ELF-1 (cell line): ENCODE results near the gene NBAS.
"Not testable (repeated sequence)": the region's sequence is repeated elsewhere in the genome, so short reads cannot be mapped to it uniquely, and the experiment has no call there.

Experiments
- DNase-seq: peaks from one replicate; pipeline ENCODE4 v3.0.0-alpha.2; 2016; ENCODE audit warnings: low read depth, low spot score

Gene NBAS

DNA sequence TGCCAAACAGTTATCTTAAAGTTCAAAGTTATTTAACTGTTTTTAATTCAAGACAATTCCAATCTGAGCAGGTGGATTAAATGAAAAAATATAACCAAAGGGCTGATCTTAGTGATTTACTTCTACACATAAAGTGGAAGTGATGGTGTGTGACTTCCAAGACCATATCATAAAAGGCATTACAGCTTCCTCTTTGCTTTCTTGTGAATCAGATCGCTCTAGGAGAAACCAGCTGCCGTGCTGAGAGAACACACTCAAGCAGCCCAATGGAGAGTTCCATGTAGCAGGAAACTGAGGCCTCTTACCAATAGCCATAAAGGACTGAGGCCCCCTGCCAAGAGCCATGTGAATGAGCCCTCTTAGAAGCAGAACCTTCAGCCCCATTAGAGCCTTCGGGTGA, 197.4 kb downstream of the NBAS start:
- no peak for DNase-seq

DNA sequence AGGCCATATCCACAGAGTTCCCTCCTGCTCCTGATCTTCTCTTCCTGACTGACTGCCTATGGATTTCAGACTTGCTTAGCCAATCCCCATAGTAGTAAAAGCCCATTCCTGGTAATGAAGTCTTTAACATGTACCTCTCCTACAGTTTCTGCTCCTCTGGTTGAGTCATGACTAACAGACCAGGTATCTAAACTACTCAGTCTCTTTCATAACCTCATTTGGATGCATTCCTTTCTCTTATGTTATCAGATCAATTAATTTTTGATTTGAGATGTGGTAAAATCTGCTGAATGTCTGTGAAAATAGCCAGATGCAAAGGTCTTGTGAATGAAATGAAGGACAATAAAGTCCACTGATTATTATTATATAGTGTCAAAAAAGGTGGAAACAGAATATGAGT, 198.0 kb downstream of the NBAS start:
- DNase-seq = no peak

DNA sequence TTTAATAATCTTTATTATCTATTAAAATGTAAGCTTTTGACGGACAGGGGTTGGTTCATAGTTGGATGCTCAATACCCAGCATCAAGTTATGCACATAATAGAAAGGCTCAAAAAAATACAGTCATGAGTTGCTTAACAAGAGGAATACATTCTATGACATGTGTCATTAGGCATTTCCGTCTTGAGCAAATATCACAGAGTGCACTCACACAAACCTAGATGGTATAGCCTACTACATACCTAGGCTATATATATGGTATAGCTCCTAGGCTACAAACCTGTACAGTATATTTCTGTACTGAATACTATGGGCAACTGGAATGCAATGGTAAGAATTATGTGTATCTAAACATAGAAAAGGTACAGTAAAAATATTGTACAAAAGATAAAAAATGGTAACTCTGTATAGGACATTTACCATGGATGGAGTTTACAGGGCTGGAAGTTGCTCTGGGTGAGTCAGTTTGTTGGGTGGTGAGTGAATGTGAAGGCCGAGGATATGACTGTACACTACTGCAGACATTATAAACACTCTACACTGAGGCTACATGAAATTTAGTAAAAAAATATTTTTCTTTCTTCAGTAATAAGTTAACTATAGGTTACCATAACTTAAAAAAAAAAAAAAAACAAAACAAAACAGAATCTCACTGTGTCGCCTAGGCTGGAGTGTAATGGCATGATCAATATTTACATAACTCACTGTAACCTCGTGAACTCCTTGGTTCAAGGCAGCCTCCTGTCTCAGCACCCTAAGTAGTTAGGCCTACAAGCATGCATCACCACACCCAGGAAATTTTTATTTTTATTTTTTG, 201.2 kb downstream of the NBAS start:
- DNase-seq = no peak

DNA sequence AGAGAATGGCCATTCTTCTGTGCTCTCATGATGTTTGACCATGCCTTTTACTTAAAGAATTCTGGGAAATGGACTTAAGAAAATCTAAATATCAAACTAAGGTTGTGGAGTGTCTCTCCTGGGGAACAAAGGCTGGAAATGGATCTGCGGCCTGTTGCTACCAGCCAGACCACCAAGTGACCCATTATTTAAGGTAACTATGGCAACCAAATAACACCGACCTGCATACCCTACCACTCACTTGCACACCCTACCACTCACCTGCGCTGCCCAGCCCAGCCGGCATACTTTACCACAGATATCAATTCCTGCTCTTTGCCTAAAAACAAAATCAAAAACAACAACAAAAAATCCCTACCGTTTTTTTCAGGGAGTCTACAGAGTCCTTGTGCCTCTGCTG, 203.2 kb downstream of the NBAS start:
- DNase-seq = no peak

DNA sequence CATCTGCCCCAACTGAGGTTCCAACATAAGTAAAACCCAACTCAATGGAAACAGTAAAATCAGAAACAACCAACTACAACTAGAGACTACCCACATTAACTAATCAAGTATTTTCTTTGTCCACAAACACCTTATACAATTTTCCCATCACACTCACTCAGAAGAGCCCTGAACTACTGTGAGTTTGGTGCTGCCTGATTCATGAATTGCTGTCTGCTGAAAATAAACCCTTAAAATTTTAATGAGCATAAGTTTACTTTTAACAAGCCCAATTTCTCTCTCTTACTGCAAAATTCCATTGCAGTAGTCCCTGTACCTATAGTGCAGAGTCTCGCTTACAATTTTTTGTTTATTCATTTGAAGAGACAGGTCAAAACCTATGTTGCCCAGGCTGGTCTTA, 203.9 kb downstream of the NBAS start:
- no peak for DNase-seq

DNA sequence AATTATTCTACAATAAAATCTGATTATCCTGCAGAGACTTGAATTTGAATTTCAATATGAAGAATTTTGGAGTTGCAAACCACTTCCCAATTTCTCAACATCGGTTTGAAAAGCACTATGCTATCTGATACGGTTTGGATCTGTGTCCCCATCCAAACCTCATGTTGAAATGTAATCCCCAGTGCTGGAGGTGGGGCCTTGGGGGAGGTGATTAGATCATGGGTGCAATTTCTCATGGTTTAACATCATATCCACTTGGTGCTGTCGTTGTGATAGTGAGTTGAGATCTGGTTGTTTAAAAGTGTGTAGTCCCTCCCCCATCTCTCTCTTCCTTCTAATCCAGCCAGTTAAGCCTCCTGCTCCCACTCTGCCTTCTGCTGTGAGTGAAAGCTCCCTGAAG, 205.7 kb downstream of the NBAS start:
- DNase-seq = no peak

DNA sequence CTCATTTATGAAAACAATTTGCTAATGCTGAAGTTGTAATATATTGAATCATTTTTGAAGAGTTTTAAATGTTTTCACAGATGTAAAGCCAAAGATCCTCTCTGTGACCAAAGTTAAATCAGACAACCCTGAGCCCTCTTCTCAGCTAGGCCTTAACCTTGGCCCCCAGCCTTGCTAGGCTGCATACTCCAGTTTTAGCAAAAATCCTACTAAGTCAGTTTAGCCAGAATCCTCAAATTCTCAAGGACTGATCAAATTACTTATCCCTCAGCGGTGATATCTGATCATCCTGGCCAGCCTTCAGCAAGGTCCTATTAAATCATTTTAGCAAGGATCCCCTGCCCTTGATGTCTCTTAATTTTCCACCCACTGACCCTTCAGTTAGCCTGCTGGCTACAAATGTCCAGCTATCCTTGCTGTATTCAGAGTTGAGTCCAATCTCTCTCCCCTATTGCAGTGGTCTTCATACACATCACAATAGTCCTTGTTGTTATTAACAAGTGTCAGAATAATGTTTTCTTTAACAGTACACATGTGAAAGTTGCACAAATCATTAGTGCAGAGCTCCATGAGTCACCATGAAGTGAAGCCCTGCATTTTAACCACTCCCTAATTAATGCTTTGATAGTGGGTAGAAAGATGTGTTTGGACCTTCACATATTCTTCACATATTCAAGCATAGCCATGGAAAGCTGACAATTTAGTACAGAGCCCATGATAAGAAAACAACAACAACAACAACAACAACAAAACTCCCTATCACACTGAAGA, 206.4 kb downstream of the NBAS start:
- no peak for DNase-seq

DNA sequence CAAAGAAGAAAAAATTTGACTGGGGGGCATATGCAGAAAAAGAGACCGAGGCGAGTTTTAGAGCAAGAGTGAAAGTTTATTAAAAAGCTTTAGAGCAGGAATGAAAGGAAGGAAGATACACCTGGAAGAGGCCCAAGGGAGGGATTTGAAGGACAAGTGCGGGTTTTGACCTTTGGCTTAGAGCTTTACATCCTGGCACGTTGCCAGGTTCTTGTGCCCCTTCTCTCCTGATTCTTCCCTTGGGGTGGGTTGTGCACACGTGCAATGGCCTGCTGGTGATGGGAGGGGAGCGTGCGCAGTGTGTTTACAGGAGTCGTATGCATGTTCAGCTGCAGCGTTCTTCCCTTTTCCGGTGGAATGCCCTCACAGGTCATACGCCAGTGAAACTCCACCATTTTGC, 208.8 kb downstream of the NBAS start:
- DNase-seq = no peak

DNA sequence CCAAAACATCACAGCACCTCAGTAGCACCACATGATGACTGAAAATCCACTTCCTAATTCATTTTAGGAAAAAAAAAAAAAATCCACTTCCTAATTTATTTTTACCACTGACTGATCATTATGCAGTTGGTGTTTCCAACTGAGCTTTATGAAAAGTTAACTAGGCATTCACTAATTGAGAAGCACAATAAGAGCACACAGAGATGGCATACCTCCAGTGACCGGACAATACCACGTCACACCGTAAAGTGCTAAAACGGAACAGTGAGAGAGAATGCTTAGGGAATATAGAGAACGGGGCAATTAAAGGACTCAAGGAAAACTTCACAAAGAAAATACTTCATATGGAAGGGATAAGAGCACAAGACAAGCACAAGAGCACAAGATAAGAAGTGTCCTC, 212.5 kb downstream of the NBAS start:
- no peak for DNase-seq

DNA sequence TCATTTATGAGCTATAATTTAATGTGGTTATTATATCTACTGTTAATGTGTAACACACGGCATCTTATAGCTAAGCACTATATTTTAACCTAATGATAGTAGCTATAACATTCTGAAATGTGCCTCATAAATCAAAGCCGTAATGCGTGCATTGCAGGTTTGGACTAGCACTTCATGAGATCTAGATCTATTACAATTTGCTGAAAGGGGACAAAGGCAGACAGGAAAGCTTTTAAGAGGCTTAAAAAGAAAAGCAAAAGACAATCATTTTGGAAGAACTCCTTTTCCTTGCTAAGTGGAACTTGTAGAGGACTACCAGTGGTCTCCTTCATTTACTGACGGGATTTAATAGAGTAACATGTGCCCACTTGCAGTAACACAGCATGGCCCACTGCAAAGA, 213.1 kb downstream of the NBAS start:
- DNase-seq = no peak

DNA sequence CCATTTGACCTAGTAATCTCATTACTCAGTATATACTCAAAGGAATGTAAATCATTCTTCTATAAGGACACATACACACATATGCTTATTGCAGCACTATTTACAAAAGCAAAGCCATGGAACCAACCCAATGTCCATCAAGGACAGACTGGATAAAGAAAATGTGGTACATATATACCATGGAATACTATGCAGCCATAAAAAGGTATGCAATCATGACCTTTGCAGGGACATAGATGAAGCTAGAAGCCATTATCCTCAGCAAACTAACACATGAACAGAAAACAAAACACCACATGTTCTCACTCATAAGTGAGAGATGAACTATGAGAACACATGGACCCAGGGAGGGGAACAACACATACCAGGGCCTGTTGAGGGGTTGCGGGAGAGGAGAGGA, 214.5 kb downstream of the NBAS start:
- no peak for DNase-seq

DNA sequence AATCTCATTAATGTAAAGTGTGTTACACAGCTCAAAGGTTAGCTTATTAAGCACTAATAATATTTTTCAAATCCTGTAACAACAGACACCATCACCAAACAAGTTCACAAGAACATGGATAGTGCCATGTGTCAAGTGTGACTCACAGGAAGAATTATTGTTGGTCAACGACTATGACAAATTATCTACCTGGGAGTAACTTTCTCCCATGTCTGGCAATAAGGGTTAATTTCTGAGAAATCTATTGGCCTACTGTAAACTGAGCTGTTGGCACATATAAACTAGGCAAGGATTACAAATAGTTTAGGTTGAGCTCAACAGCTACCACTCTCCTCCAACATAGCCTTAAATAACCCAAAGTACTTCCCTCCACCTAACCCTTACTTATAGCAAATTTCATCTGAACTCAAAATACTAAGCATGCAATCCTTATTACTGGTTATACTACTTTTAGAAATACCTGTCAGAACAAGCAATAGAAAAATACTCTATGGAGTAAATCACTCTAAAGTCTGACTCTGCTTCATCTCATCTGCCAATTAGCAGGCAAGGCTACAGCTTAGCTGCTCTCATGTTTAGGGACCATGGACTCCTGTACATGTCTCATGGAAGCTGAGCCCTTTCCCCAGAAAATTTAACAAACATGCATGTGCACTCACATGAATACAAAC, 223.0 kb downstream of the NBAS start:
- no peak for DNase-seq

DNA sequence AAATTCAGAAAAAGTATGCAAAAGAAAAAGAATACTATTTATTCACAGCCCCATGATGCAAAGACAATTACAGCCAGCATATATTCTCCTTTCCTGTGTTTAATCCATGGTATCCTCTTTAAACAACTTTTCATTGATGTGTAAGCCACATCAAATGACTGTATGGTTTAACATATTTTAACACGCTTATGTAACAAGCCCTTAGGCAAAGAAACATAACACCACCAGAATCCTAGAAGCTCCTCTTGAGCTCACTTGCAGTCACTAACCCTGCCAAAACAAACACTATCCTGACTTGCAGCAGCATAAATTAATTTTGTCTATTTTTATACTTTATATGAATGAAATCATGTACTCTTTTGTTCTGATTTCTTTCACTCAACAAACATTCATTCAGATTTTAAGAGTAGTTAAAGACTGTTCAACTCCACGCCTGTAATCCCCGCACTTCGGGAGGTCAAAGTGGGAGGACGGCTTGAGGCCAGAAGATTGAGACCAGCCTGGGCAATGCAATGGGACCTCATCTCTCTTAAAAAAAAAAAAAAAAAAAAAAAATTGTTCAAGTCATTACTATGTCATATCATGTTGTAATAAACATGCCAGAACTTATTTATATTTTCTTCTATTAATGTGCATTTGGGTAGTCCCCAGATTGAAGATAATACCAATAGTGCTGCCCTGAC, 226.3 kb downstream of the NBAS start:
- DNase-seq = no peak

DNA sequence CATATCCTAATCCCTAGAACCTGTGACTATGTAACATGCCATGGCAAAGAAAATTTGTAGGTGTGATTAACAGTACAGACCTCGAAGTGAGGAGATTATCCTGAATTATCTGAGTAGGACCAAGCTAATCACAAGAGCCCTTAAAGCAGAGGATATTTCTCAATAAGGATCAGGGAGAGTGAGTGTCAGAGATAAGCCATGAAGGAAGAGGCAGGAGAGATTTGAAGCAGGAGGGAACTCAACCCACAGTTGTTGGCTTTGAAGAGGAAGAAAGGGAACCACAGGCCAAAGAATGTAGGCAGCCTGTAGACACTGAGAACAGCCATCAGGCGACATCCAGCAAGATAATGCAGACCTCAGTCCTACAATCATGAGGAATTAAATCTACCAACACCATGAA, 229.3 kb downstream of the NBAS start:
- peak; percentile 23 for DNase-seq

DNA sequence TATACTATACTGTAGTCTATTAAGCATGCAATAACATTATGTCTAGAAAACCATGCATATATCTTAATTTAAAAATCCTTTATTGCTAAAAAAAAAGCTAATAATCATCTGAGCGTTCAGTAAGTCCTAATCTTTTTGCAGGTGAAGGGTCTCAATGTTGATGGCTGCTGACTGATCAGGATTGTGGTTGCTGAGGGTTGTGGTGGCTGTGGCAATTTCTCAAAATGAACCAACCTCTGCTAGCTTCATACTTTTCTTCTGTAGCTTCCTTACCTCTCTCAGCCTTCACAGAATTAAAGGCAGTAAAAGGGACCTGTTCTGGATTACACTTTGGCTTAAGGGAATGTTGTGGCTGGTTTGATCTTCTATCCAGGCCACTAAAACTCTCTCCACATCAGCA, 235.8 kb downstream of the NBAS start:
- DNase-seq = no peak

DNA sequence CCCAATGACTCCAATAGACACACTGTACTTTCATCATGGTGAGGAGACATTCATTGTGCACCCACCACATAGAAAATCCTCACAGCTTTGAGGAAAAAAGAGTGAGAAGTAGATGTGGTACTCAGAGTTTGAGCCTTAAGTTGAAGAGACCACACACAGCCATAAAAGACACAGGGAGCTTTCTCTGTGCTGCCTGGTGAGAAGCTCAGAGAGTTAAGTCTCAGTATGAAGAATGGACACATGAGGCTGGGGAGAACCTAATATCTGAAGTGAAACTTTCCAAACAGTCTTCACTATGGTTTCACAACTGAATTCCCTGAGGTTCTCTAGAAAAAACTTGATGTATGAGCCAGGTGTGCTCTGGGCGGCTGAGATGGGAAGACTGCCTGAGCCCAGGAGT, 237.9 kb downstream of the NBAS start:
- DNase-seq = no peak

DNA sequence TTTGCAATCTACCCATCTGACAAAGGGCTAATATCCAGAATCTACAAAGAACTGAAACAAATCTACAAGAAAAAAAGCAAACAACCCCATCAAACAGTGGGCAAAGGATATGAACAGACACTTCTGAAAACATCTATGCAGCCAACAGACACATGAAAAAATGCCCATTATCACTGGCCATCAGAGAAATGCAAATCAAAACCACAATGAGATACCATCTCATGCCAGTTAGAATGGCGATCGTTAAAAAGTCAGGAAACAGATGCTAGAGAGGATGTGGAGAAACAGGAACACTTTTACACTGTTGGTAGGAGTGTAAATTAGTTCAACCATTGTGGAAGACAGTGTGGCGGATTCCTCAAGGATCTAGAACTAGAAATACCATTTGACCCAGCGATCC, 239.7 kb downstream of the NBAS start:
- DNase-seq = not testable (repeated sequence)

DNA sequence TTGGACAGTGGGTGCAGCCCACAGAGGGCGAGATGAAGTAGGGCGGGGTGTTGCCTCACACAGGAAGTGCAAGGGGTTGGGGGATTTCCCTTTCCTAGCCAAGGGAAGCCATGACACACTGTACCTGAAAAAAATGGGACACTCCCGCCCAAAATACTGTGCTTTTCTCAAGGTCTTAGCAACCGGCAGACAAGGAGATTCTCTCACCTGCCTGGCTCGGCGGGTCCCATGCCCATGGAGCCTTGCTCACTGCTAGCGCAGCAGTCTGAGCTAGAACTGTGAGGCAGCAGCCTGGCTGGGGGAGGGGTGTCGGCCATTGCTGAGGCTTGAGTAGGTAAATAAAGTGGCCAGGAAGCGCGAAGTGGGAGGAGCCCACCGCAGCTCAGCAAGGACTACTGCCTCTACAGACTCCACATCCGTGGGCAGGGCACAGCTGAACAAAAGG, 244.7 kb downstream of the NBAS start:
- DNase-seq = peak; percentile 62

DNA sequence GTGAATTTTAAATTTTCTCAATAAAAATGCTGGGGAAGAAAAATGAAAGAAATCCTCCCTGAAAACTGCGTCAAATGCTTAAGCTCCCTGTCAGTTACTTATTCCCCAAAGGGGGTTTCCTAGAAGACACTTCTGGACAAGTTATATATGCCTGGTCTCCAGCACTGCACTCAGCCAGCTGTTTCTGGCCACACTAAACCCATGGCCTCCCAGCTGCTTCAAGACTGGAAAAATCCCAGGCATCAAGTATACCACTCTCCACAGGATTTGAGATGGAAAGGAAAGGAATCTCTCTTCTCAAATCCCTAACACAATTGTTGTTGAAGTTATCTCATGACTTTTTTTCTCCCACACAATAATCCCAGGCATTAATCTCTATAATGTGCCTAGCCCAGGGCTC, 245.7 kb downstream of the NBAS start:
- DNase-seq = no peak

DNA sequence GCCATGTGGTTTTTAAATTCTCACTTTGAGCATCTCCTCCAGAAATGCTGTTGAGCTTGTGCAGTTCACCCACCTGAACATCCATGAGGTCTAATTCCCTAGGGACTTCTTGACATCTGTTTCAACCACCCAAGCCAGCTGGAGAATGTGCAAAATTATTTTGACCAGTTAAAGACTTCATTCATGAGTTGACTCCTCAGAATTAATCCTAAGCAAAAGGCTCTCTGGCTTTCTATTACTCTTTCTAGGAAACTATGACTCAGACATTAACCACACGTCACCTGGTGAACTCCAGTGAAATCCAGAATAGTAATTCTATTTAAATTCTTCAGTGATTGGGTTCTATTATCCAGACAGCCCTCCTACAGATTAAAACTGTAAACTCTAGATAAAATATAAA, 247.5 kb downstream of the NBAS start:
- DNase-seq = no peak

DNA sequence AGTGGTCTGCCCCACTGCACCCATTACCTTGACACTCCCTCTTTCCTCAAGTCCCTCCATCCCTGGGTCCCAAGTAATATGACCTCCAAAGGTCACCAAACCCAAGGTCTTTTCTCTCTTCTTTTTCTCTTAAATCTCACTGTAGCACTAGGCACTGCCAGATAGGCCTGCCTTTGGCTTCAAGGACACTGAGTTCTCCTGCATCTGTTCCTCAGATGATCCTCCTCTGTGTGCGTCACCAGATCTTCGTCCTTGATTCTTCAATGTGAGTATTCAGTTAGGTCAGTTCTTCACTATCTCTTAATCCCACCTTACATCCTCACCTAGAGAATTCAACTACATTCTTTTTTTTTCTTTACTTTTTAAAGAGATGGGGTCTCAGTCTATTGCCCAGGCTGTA, 249.2 kb downstream of the NBAS start:
- DNase-seq = no peak
